ENCODE results near the gene TFDP1.

GRCh38 chr13:113609616-113610015, 25.1 kb downstream of the TFDP1 start:
- TF ChIP-seq EZH2 (IDR thresholded peaks at IDR 0.05): no peak
- TF ChIP-seq POLR2AphosphoS5 (IDR thresholded peaks at IDR 0.05; ENCODE audit: borderline replicate concordance, low read depth, low read length): no peak
